Astrocyte (in vitro differentiated cells and primary cell): ENCODE results near the gene CAND2. TPM values are rescaled to one million over a fixed set of nuclear protein-coding genes. Genes with fewer than 3 reads are reported as not detected.
A peak's percentile ranks its signal among the peaks of the same experiment; 100 is the strongest.

Experiments
- DNase-seq: peaks from one replicate; pipeline ENCODE4 v3.0.0-alpha.2; 2010; ENCODE audit warnings: low read depth
- FAIRE-seq: peaks from 2 replicates; lab custom pipeline; 2011; peaks lifted over from hg19 to GRCh38; lab: Jason Lieb, UNC
- H2AFZ ChIP-seq: 2 replicates; pipeline ENCODE4 v1.6.0; 2012; ENCODE audit warnings: low read depth, low read length, inconsistent platforms
- H3K27ac ChIP-seq: 2 replicates; pipeline ENCODE4 v1.5.1; 2011; ENCODE audit warnings: low read depth, low read length, inconsistent platforms
- H3K27me3 ChIP-seq: 2 replicates; pipeline ENCODE4 v1.6.0; 2011; ENCODE audit warnings: low read length, inconsistent platforms; ENCODE audit not compliant: insufficient read depth
- H3K36me3 ChIP-seq: 2 replicates; pipeline ENCODE4 v1.5.1; 2011; ENCODE audit warnings: low read length, inconsistent platforms; ENCODE audit not compliant: insufficient read depth
- H3K4me1 ChIP-seq: 2 replicates; pipeline ENCODE4 v1.5.1; 2011; ENCODE audit warnings: low read length, inconsistent platforms; ENCODE audit not compliant: insufficient read depth
- H3K4me2 ChIP-seq: 2 replicates; pipeline ENCODE4 v1.6.0; 2012; ENCODE audit warnings: low read length, inconsistent platforms
- H3K4me3 ChIP-seq: 2 replicates; pipeline ENCODE4 v1.5.1; 2011; ENCODE audit warnings: low read depth, mild to moderate bottlenecking, low read length, inconsistent platforms; ENCODE audit not compliant: insufficient read depth
- H3K79me2 ChIP-seq: 2 replicates; pipeline ENCODE4 v1.6.0; 2012; ENCODE audit warnings: mild to moderate bottlenecking, low read length, inconsistent platforms; ENCODE audit not compliant: insufficient read depth
- H3K9ac ChIP-seq: 2 replicates; pipeline ENCODE4 v1.6.0; 2012; ENCODE audit warnings: mild to moderate bottlenecking, low read length, inconsistent platforms
- H3K9me3 ChIP-seq: 2 replicates; pipeline ENCODE4 v1.5.1; 2012; ENCODE audit warnings: low read depth, mild to moderate bottlenecking, low read length, inconsistent platforms; ENCODE audit not compliant: insufficient read depth
- H4K20me1 ChIP-seq: 2 replicates; pipeline ENCODE4 v1.6.0; 2012; ENCODE audit warnings: low read length, inconsistent platforms; ENCODE audit not compliant: insufficient read depth
- H3K27ac Mint-ChIP-seq: one replicate; pipeline ENCODE4 v1.8.0; 2021; ENCODE audit warnings: mild to moderate bottlenecking, mixed read lengths; ENCODE audit not compliant: unreplicated experiment
- H3K27me3 Mint-ChIP-seq: one replicate; pipeline ENCODE4 v1.8.0; 2021; ENCODE audit warnings: low read depth, mixed read lengths; ENCODE audit not compliant: unreplicated experiment
- H3K36me3 Mint-ChIP-seq: one replicate; pipeline ENCODE4 v1.8.0; 2021; ENCODE audit warnings: low read depth, mixed read lengths; ENCODE audit not compliant: unreplicated experiment
- H3K4me1 Mint-ChIP-seq: one replicate; pipeline ENCODE4 v1.8.0; 2021; ENCODE audit warnings: low read depth, mixed read lengths; ENCODE audit not compliant: unreplicated experiment
- H3K4me3 Mint-ChIP-seq: one replicate; pipeline ENCODE4 v1.8.0; 2021; ENCODE audit warnings: mild to moderate bottlenecking, moderate library complexity, mixed read lengths; ENCODE audit not compliant: unreplicated experiment
- H3K9me3 Mint-ChIP-seq: one replicate; pipeline ENCODE4 v1.8.0; 2021; ENCODE audit warnings: mild to moderate bottlenecking, mixed read lengths; ENCODE audit not compliant: unreplicated experiment
- EZH2 ChIP-seq: IDR thresholded peaks from 2 replicates; pipeline ENCODE4 v1.6.1; 2012; ENCODE audit warnings: mild to moderate bottlenecking, low read length, inconsistent platforms; ENCODE audit not compliant: insufficient read depth
- total RNA-seq: library from RNA; stranded (reverse); gene quantifications from 2 replicates; pipeline ENCODE4 v1.2.1, GENCODE V29; 2021
- TF ChIP-seq, protein P1 (sequence below): IDR thresholded peaks from 2 replicates; pipeline ENCODE4 v1.5.1; 2011; ENCODE audit warnings: low read depth, mild to moderate bottlenecking, inconsistent platforms, low read length, moderate library complexity; ENCODE audit not compliant: insufficient read depth

Gene CAND2
- total RNA-seq, 1 donor from 2014 or later: 4.6 TPM

DNA sequence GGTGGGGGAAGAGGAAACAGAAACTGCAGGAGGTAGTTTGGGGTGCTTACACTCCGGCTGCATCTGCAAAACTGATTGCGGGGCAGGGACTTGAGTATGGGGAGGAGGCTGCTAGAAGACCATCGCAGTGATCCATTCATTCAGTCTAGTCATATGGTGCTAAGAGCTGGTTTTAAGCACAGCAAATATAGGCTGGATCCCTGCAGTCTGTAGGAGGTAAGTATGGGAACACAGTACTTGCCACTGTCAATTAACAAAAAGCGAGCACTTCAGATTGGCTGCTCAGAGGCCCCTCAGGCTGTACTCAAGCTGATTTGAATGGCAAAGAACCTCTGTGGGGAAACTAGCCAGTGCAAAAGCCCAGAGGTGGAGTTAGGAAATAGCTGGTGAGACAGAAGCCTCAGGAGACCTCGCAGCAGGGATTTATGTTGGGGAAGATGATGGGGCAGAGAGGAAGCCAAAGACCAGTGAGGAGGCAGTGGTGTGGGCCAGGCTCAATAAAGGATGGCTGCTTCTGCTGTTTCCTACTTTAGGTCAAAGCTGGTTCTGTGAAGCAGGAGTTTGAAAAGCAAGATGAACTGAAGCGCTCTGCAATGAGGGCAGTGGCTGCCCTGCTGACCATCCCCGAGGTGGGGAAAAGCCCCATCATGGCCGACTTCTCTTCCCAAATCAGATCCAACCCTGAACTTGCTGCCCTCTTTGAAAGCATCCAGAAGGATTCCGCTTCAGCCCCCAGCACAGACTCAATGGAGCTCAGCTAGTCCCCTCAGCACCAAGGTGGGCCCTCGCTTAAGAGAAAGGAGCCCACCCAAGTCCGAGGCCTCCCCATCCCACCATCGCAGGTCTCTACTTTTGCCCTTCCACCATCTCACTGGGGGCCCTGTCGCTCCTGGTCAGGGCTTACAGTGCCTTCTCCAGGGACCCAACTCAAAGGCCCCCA, 37.0 kb downstream of the CAND2 start:
- Histone ChIP-seq H3K4me2 (no peak overlapping the region), H3K9ac (no peak overlapping the region), H3K27ac (no peak overlapping the region), H3K9me3 (no peaks in the 10 kb centered on the region), H3K4me3 (no peak overlapping the region), H2AFZ (no peak overlapping the region), H3K79me2 (peaks cover 36% of the 10 kb centered on the region), H3K4me1 (peaks cover 9% of the 10 kb centered on the region), H4K20me1 (peaks cover 82% of the 10 kb centered on the region), H3K27me3 (no peaks in the 10 kb centered on the region), H3K36me3 (peaks cover 58% of the 10 kb centered on the region)
- Mint-ChIP-seq H3K27ac (peak overlapping the region; percentile 48), H3K4me3 (no peak overlapping the region), H3K36me3 (peaks cover 47% of the 10 kb centered on the region), H3K9me3 (no peaks in the 10 kb centered on the region), H3K27me3 (no peaks in the 10 kb centered on the region), H3K4me1 (peaks cover 31% of the 10 kb centered on the region)
- FAIRE-seq: no peak
- no peak for DNase-seq
- TF ChIP-seq EZH2: no peak

DNA sequence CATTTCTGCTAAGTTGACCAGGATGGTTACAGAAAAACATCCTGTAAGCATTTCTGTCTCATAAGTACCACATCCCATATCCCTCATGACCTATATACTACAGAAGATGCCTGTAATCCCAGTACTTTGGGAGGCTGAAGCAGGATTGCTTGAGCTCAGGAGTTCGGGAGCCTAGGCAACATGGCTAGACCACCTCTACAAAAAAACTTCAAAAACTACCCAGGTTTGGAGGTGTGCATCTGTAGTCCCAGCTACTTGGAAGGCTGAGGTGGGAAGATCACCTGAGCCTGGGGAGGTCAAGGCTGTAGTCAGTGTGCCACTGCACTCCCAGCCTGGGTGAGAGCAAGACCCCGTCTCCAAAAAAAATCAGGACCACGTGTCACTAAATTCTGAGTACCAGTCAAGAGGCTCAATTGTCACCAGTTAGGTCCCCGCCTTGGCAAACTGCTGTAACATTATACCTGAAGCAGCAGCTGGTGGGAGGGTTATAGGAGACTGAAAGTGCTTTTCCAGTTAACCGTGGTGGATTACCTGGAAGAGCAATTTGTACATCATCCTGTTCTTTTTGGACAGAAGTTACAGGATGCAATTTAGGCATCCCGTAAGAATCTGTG, 38.7 kb downstream of the CAND2 start:
- Histone ChIP-seq H3K9me3 (no peaks in the 10 kb centered on the region), H3K4me1 (peaks cover 25% of the 10 kb centered on the region), H3K79me2 (peaks cover 53% of the 10 kb centered on the region), H3K27me3 (no peaks in the 10 kb centered on the region), H2AFZ (no peak overlapping the region), H3K27ac (no peak overlapping the region), H3K4me3 (no peak overlapping the region), H3K9ac (no peak overlapping the region), H3K36me3 (peaks cover 74% of the 10 kb centered on the region), H3K4me2 (no peak overlapping the region), H4K20me1 (peaks cover 97% of the 10 kb centered on the region)
- Mint-ChIP-seq H3K4me1 (peaks cover 41% of the 10 kb centered on the region), H3K27ac (no peak overlapping the region), H3K36me3 (peaks cover 60% of the 10 kb centered on the region), H3K27me3 (no peaks in the 10 kb centered on the region), H3K9me3 (no peaks in the 10 kb centered on the region), H3K4me3 (no peak overlapping the region)
- TF ChIP-seq, protein P1, sequence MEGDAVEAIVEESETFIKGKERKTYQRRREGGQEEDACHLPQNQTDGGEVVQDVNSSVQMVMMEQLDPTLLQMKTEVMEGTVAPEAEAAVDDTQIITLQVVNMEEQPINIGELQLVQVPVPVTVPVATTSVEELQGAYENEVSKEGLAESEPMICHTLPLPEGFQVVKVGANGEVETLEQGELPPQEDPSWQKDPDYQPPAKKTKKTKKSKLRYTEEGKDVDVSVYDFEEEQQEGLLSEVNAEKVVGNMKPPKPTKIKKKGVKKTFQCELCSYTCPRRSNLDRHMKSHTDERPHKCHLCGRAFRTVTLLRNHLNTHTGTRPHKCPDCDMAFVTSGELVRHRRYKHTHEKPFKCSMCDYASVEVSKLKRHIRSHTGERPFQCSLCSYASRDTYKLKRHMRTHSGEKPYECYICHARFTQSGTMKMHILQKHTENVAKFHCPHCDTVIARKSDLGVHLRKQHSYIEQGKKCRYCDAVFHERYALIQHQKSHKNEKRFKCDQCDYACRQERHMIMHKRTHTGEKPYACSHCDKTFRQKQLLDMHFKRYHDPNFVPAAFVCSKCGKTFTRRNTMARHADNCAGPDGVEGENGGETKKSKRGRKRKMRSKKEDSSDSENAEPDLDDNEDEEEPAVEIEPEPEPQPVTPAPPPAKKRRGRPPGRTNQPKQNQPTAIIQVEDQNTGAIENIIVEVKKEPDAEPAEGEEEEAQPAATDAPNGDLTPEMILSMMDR: no peak
- TF ChIP-seq EZH2: no peak
- DNase-seq: no peak
- FAIRE-seq: no peak

DNA sequence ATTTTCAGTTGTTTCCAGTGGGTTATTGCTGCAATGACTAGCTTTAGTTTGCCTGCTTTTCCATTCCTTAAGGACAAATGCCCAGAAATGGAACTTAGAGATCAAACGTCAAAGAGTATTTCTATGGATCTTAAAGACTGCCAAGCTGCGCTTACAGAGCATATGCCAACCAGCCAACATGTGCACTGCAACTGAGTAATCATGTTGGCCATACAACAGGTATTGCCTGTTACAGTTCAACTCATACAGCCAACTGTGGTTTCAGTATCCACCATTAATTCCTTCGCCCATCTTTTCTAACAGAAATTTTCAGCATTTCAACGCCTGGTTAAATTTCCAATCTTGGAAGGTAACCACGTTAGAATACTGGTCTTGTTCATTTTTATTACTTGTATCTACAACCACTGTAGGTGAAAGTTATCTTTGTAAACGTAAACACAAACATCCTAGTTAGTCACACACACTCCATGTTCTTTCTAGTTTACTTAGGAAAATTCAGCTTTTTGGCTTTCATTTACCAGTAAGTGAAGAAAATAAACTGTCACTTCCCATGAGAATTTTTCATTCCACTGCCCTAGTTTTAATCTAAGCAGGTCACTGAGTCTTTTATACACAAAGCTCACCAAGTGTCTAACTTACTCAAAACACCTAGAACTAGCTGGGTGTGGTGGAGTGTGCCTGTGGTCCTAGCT, 41.0 kb downstream of the CAND2 start:
- H3K4me3 Mint-ChIP-seq: peak overlapping the region; percentile 99
- H3K4me2 ChIP-seq: peak overlapping the region; percentile 98
- no peak for FAIRE-seq
- peaks cover 68% of the 10 kb centered on the region for H3K36me3 ChIP-seq
- H3K79me2 ChIP-seq: peaks cover 65% of the 10 kb centered on the region
- peaks cover 84% of the 10 kb centered on the region for H4K20me1 ChIP-seq
- H3K9me3 ChIP-seq: no peaks in the 10 kb centered on the region
- H3K27me3 ChIP-seq: no peaks in the 10 kb centered on the region
- TF ChIP-seq, protein P1: no peak
- no peak for TF ChIP-seq EZH2
- H3K27me3 Mint-ChIP-seq: no peaks in the 10 kb centered on the region
- no peak overlapping the region for H2AFZ ChIP-seq
- peaks cover 58% of the 10 kb centered on the region for H3K36me3 Mint-ChIP-seq
- no peaks in the 10 kb centered on the region for H3K9me3 Mint-ChIP-seq
- H3K27ac Mint-ChIP-seq: no peak overlapping the region
- H3K4me1 ChIP-seq: peaks cover 25% of the 10 kb centered on the region
- peak overlapping the region; percentile 98 for H3K9ac ChIP-seq
- H3K27ac ChIP-seq: no peak overlapping the region
- no peak for DNase-seq
- peak overlapping the region; percentile 99 for H3K4me3 ChIP-seq
- peaks cover 38% of the 10 kb centered on the region for H3K4me1 Mint-ChIP-seq
